Erythroblast (primary cell): ENCODE results near the gene ABHD4.

Source experiments
- GATA1 ChIP-seq: IDR thresholded peaks from 2 replicates; pipeline ENCODE4 v1.6.1; 2011; ENCODE audit warnings: low read depth, mild to moderate bottlenecking, control low read depth, low read length, moderate library complexity
- POLR2A ChIP-seq: IDR thresholded peaks from 2 replicates; pipeline ENCODE4 v1.6.1; 2011; ENCODE audit warnings: mild to moderate bottlenecking, low read length

GRCh38 chr14:22556021-22556989 lies 41.8 kb upstream of the ABHD4 start:
- peak; percentile 11 for TF ChIP-seq POLR2A
- TF ChIP-seq GATA1, result no peak
